T-helper 2 cell (primary cell): ENCODE measurements around the gene WIZ.
"Not testable (repeated sequence)": the region's sequence is repeated elsewhere in the genome, so short reads cannot be mapped to it uniquely, and the experiment has no call there.

Experiments used
- DNase-seq, 5 experiments: peaks; one replicate each; pipeline versions ENCODE4 v3.0.0 to v3.0.0-alpha.2; 2012 to 2022

The WIZ gene

DNA sequence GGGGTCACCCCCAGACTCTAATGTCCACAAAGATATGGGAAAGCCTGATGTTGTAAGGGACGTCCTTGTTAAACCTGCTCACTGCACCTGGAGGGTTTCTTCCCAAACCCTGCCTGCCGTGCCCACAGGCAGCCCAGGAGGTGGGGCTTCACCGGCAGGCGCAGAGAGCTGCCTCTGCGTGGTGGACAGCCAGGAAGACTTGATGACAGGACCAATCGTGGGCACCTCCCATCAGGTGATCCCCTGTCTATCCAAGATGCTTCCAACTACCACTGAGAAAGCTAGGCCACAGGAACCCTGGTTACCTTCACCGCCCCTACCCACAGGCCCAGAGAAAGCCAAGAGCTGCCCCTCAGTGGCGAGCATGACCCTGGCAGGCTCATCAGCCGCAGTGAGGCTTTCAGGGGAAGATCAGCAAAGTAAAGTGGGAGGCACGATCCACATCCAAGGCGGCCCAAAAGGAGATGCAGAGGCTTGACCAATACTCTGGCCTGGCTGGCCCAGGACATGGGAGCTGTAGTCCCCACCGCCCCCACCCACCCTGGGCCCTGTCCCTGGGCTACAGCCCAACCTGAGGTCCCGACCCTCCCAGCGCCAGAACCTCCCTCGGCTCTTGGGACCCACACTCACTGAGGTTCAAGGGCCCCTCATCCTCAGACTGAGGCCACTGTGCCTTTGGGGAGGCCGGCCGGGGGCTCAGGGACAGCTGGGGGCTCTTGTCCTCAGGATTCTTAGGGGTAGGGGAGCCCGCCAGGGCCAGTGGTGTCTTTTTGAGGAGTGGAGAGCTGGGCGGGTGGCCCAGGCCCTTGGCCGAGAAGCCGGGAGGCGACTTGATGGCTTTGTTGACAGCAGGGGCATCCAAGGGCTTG, 20.6 kb downstream of the WIZ start:
- DNase-seq: no peak

- DNase-seq: no peak
These were observed 21.7 kb downstream of the WIZ start for GRCh38 chr19:15427991-15428471.

DNA sequence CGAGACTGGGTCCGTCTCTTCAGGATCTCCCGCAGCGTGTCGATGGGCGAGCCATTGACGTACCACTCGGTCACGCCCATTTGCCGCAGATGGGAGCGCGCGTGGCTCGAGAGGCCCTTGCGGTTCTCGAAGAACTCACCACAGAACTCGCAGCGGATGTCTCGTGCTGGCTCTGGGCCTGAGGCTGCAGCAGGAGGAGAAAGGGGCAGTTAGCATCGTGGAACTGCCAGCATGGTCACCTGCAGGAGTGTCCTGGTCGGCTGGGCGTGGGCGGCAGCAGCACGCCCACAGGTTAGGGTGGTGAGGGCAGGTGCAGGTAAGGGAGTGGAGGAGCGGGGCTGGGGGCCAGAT, 22.4 kb downstream of the WIZ start:
- no peak for DNase-seq

DNA sequence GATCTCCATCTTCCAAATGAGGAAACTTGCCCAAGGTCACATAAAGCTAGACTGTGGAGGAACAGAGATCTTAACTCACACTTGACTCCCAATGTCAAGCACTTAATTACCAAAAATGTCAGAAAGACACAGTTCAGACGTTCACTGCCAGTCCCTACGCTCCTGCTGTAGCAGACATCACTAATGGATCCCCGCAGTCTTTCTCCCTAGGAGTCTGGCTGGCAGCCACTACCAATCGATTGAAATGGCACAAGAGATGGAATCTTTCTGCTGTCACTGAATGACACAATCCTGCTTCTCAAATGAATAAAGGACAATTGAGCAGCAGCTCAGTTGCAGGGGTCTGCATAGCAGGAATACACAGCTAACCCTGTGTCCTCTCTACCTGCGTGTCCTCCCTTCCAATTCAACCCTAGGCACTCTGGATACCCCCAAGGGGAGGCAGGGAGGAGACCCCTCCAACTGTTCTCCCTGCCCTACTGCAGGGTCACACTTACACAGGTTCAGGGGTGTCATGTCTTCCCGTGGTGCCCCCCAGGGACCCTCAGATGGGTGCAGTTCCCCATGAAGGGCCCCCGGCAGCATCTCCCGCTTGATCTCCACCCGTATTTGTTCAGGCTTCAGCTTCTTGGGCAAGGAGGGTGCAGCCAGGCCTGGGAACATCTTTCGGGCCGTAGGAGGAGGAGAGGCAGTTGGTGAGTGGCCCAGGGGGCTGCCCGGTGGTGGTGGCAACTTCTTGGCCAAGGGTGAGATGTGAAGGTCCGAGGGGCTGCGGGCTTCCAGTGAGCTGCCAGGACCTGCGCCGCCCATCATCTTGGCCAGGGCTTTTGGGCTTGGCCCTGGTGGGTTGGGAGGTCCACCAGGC, 23.0 kb downstream of the WIZ start:
- peak in 1 of 5 experiments; percentile 26 for DNase-seq

GRCh38 chr19:15425321-15425950, 24.3 kb downstream of the WIZ start:
- no peak for DNase-seq

DNA sequence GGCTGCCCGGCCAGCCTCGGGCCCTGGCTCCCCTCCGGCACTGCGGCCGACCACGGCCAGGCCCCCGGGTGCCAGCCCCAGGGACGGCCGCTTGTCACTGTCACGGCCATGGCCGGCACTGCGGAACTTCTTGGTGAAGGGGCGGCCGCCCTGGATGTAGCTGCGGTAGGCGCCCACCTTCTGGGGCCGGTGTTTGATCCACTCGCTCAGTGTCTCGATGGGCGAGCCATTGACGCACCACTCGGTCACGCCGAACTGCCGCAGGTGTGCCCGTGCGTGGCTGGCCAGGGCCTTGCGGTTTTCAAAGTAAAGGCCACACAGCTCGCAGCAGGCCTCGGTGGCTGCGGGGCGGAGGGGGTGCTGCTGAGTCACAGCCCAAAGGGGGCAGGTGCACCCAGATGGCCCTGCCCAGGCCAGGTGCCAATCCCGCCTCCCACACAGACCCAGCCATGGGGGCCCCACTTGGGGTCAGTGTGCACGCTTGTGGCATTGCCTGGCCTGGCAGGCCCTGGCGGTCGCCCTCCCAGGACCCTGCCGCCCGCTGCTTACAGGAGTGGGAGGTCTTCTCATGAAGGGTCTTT, 25.0 kb downstream of the WIZ start:
- DNase-seq: no peak

- DNase-seq: no peak
These were observed 25.6 kb downstream of the WIZ start for GRCh38 chr19:15424121-15424520.

- DNase-seq: no peak
These were observed 26.6 kb downstream of the WIZ start for GRCh38 chr19:15423130-15423529.

GRCh38 chr19:15422296-15423075, 27.3 kb downstream of the WIZ start:
- no peak for DNase-seq

GRCh38 chr19:15421721-15422260, 28.0 kb downstream of the WIZ start:
- no peak for DNase-seq

GRCh38 chr19:15421136-15421695, 28.5 kb downstream of the WIZ start:
- no peak for DNase-seq

DNA sequence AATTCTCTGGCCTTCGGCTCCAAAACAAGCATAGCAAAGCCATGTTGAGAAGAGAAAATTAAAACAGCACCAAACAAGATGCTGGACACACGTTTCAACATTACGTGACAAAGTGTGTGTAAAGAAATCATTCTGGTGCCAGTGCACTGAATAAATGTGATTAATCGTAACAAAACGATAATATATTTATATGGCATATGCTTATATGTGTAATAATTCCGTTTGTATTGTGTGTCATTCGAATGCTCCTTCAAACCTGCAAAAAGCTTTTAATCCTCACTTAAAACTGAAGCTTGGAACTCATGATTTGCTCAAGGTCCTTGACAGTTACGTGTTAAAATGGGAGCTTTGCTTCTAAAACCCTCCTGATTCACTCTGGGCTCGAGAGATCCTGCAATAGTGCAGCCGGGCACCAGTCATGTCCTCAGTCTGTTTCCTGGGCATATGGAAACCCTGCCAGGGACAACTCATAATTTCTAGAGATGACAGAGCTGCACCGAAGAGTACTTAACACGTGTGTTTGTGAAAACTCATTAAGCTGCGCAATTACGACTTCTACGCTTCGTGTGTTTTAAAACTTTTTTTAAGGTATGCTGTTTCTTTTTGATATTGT, 30.2 kb downstream of the WIZ start:
- no peak for DNase-seq

- peak; percentile 91 to 100 (median 98) for DNase-seq
These were observed 31.0 kb downstream of the WIZ start, which contains the start of gene AKAP8L for GRCh38 chr19:15418579-15419412. Gene AKAP8L, minus strand, starts transcription at chr19:15418988. Its CDS starts 65 bp downstream, at chr19:15418923.

GRCh38 chr19:15418231-15418578, 31.6 kb downstream of the WIZ start:
- no peak for DNase-seq

DNA sequence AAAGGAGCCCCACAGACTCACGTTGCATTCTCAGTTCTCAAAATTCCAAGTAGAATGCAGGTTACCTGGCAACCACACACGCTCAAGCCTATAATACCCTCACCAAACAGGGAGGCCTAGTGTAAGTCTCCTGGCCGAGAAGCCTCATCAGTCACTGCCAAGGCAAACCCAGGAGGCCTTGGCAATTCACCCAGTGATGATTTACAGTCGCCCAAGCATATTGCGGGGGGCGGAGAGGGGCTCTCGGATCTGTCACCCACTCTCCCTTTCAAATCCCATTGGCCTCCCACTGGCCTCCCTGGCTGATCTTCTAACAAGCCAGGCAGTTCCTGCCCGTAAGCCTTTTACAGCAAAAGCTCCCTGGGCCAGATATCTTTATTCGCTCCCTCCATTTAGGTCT, 32.1 kb downstream of the WIZ start:
- DNase-seq: no peak

DNA sequence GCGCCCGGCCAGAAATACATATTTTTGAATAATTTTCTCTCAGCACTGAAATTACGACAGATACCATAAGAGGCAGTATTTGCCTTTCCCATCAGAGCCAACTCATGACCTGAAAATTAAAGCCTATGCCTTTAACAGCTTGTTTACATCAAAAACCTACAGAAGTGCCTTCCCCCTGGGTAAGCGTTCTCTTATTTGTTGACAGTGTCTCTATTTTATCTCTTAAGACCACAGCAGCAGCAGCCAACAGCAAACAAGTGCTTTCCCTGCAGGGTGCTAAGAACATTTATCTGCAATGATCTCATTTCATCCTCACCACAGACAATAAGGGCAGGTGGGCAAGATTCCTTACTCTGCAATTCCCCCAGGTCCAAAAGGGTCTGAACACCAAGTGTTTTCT, 36.9 kb downstream of the WIZ start:
- DNase-seq: peak in 1 of 5 experiments; percentile 41

DNA sequence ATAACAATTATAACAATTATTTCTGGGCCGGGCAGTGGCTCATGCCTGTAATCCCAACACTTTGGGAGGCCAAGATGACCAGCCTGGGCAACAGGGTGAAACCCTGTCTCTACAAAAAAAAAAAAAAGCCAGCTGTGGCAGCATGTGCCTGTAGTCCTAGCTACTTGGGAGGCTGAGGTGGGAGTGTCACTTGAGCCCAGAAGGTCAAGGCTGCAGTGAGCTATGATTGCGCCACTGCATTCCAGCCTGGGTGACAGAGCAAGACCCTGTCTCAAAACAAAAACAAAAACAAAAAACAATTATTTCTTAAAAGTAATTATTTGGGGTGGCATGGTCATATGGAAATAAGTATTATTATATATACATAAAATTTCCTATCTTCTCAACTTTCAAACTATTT, 38.4 kb downstream of the WIZ start:
- DNase-seq: not testable (repeated sequence)

GRCh38 chr19:15404780-15405211, 45.0 kb downstream of the WIZ start:
- DNase-seq: no peak

- DNase-seq: no peak
These were observed 45.5 kb downstream of the WIZ start for GRCh38 chr19:15404097-15404779.
